CD8-positive, alpha-beta memory T cell (primary cell): ENCODE results near the gene QPRT. TPM values are rescaled to one million over a fixed set of nuclear protein-coding genes. Genes with fewer than 3 reads are reported as not detected.
"Not testable (repeated sequence)": the region's sequence is repeated elsewhere in the genome, so short reads cannot be mapped to it uniquely, and the experiment has no call there.

Experiments
- CTCF ChIA-PET: fragments of 350-600 bp; sonication (Branson Sonifier 250); formaldehyde crosslinking; loops from one replicate; lab custom pipeline; 2021; ENCODE audit warnings: antibody characterized with exemption; lab: Charles Lee
- POLR2A ChIA-PET: fragments of 350-600 bp; sonication (Branson Sonifier 250); formaldehyde crosslinking; loops from one replicate; lab custom pipeline; 2021; ENCODE audit warnings: antibody characterized with exemption; lab: Charles Lee
- DNase-seq, 5 donors: peaks; one replicate each; pipeline versions ENCODE4 v3.0.0 to v3.0.0-alpha.2; 2020 to 2022; ENCODE audit warnings: mixed read lengths in 1 of 5
- H3K27ac ChIP-seq: one replicate; pipeline ENCODE4 v1.7.0; 2013; ENCODE audit warnings: low read depth, mild to moderate bottlenecking, low read length, moderate library complexity
- H3K27me3 ChIP-seq: 2 replicates; pipeline ENCODE4 v1.7.0; 2013; ENCODE audit warnings: low read length, mild to moderate bottlenecking; ENCODE audit not compliant: insufficient read depth, poor library complexity, severe bottlenecking
- H3K36me3 ChIP-seq: 2 replicates; pipeline ENCODE4 v1.7.0; 2013; ENCODE audit warnings: mild to moderate bottlenecking, low read length, moderate library complexity; ENCODE audit not compliant: insufficient read depth
- H3K4me1 ChIP-seq: 2 replicates; pipeline ENCODE4 v1.7.0; 2013; ENCODE audit warnings: mild to moderate bottlenecking, low read length, moderate library complexity; ENCODE audit not compliant: insufficient read depth
- H3K4me3 ChIP-seq: 2 replicates; pipeline ENCODE4 v1.7.0; 2013; ENCODE audit warnings: mild to moderate bottlenecking, low read length
- H3K9me3 ChIP-seq: 2 replicates; pipeline ENCODE4 v1.7.0; 2013; ENCODE audit warnings: mild to moderate bottlenecking, low read length
- H3K27ac Mint-ChIP-seq, 8 donors: one replicate each; pipeline ENCODE4 v1.8.0; 2020 to 2021; ENCODE audit warnings: mixed read lengths in 8 of 8, mild to moderate bottlenecking in 6 of 8, inconsistent platforms in 3 of 8, moderate library complexity in 3 of 8
- H3K27me3 Mint-ChIP-seq, 2 donors: one replicate each; pipeline ENCODE4 v1.8.0; 2020 to 2021; ENCODE audit warnings: mixed read lengths in 2 of 2, mild to moderate bottlenecking in 1 of 2, moderate library complexity in 1 of 2
- H3K36me3 Mint-ChIP-seq, 3 donors: one replicate each; pipeline ENCODE4 v1.8.0; 2020 to 2021; ENCODE audit warnings: mixed read lengths in 3 of 3, inconsistent platforms in 1 of 3, mild to moderate bottlenecking in 1 of 3
- H3K4me1 Mint-ChIP-seq, 3 donors: one replicate each; pipeline ENCODE4 v1.8.0; 2020 to 2021; ENCODE audit warnings: mixed read lengths in 3 of 3, inconsistent platforms in 1 of 3, mild to moderate bottlenecking in 1 of 3
- H3K4me3 Mint-ChIP-seq, 7 donors: one replicate each; pipeline ENCODE4 v1.8.0; 2020 to 2021; ENCODE audit warnings: mixed read lengths in 7 of 7, mild to moderate bottlenecking in 6 of 7, moderate library complexity in 4 of 7, inconsistent platforms in 2 of 7
- H3K9me3 Mint-ChIP-seq, 5 donors: one replicate each; pipeline ENCODE4 v1.8.0; 2020 to 2022; ENCODE audit warnings: mixed read lengths in 5 of 5, mild to moderate bottlenecking in 3 of 5, moderate library complexity in 2 of 5, inconsistent platforms in 1 of 5
- polyA plus RNA-seq: library from polyadenylated mRNA; unstranded; fragments of 300-500 nt; fragmentation: Illumina TruSeq; gene quantifications from one replicate; pipeline ENCODE4 v1.2.3, GENCODE V29; 2021
- total RNA-seq, 2 experiments: library from RNA; stranded (reverse); gene quantifications; one replicate each; pipeline ENCODE4 v1.2.3, GENCODE V29; 2021

QPRT gene
- total and polyA plus RNA-seq, 3 experiments from 2014 or later, result 0.74 to 3.5 (median 3.0) TPM

DNA sequence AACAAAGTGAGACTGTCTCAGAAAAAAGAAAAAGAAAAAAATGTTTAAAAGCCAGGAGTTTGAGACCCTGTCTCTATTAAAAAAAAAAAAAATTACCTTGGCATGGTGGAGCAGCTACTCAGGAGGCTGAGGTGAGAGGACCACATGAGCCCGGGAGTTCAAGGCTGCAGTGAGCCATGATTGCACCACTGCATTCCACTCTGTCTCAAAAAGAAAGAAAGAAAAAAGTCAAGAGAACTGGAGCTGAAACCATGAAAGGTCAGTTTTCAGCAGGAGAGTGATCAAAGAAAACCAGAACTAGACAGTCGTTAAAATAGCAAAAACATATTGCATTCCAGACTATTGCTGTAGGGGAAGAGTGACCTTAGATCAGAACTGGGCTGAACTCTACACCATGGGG is 8.8 kb downstream of the QPRT start:
- Histone ChIP-seq H3K4me1 (peaks cover 13% of the 10 kb centered on the region), H3K4me3 (no peak overlapping the region), H3K27me3 (no peaks in the 10 kb centered on the region), H3K9me3 (no peaks in the 10 kb centered on the region), H3K27ac (no peak overlapping the region), H3K36me3 (no peaks in the 10 kb centered on the region)
- no peak for DNase-seq
- H3K9me3 Mint-ChIP-seq, result no peaks in the 10 kb centered on the region
- peaks cover 5 to 12% (median 9%) of the 10 kb centered on the region in 3 donors for H3K4me1 Mint-ChIP-seq
- ChIA-PET CTCF (interaction anchor here (2.2 kb wide), 1 partner anchor 161 kb away, joined by 8 read pairs; no protein-coding TSS in a partner anchor), POLR2A (no interaction called here)
- H3K36me3 Mint-ChIP-seq, result no peaks in the 10 kb centered on the region
- peaks cover 0 to 4% of the 10 kb centered on the region in 2 donors for H3K27me3 Mint-ChIP-seq
- no peak overlapping the region for H3K4me3 Mint-ChIP-seq
- H3K27ac Mint-ChIP-seq, result no peak overlapping the region

DNA sequence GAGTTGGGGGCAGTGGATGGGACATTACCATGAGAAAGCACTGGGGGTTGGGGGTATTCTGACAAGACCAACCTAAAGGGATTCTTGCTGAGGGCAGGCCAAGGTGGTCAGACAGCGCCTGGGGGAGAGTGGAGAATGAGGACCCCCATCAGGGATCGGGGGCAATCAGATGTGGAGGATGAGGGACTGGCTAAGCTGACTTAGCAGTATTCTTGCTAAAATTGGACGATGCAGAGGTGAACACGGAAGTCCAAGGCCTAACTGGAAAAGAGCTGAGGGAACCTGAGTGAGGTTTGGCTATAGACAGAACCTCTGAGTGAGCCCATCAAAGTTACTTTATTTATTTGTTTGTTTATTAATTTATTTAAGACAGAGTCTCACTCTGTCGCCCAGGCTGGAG is 9.2 kb downstream of the QPRT start:
- POLR2A ChIA-PET, result interaction anchor here (0.6 kb wide), 1 partner anchor 12 kb away, joined by 3 read pairs; no protein-coding TSS in a partner anchor
- H3K27ac Mint-ChIP-seq, result no peak overlapping the region

DNA sequence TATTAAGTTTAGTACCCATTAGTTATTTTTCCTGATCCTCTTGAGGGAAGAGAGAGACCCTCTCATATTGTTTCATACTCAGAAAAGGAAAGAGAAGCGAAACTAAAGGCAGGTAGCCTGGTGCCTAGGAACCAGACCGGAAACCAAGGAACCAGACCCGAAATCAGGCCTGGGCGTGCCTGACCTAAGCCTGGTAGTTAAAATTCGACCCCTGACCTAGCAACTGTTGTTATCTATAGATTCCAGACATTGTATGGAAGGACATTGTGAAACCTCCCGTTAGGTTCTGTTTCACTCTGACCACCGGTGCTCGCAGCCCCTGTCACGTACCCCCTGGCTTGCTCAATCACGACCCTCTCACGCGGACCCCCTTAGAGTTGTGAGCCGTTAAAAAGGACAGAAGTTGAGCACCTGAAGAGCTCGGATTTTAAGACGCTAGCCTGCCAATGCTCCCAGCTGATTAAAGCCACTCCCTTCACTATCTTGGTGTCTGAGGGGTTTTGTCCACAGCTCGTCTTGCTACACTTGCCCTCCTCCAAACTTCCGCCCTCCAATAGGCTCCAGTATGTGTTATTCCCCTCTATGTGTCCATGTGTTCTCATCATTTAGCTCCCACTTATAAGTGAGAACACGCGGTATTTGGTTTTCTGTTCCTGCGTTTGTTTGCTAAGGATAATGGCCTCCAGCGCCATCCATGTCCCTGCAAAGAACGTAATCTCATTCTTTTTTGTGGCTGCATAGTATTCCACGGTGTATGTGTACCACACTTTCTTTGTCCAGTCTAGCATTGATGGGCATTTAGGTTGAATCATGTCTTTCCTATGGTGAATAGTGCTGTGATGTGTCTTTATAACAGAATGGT is 10.7 kb downstream of the QPRT start:
- H3K36me3 ChIP-seq, H3K27ac ChIP-seq, H3K9me3 ChIP-seq, H3K4me3 ChIP-seq, H3K4me3 Mint-ChIP-seq, H3K27me3 Mint-ChIP-seq, H3K9me3 Mint-ChIP-seq, H3K36me3 Mint-ChIP-seq, POLR2A ChIA-PET, H3K27me3 ChIP-seq, DNase-seq: not testable (repeated sequence)
- CTCF ChIA-PET, result interaction anchor here (1.2 to 1.7 kb wide), 3 partner anchors 127 to 328 kb away, joined by 3 to 5 read pairs (median 4); no protein-coding TSS in a partner anchor
- H3K4me1 ChIP-seq, result peaks cover 13% of the 10 kb centered on the region
- Mint-ChIP-seq H3K4me1 (peaks cover 5 to 12% (median 9%) of the 10 kb centered on the region in 3 donors), H3K27ac (peak overlapping the region in 2 of 8 donors; percentile 42 to 44)

More for the DNA sequence above, 9.2 kb downstream of the QPRT start:
- H3K9me3 ChIP-seq, result no peaks in the 10 kb centered on the region
- Mint-ChIP-seq H3K4me3 (no peak overlapping the region), H3K27me3 (peaks cover 0 to 4% of the 10 kb centered on the region in 2 donors), H3K36me3 (no peaks in the 10 kb centered on the region), H3K9me3 (no peaks in the 10 kb centered on the region), H3K4me1 (peaks cover 5 to 12% (median 9%) of the 10 kb centered on the region in 3 donors)
- H3K4me3 ChIP-seq, result no peak overlapping the region
- CTCF ChIA-PET, result interaction anchor here (2.2 kb wide), 1 partner anchor 160 kb away, joined by 8 read pairs; no protein-coding TSS in a partner anchor
- no peak overlapping the region for H3K27ac ChIP-seq
- no peaks in the 10 kb centered on the region for H3K27me3 ChIP-seq
- no peak for DNase-seq
- H3K36me3 ChIP-seq, result no peaks in the 10 kb centered on the region
- peaks cover 13% of the 10 kb centered on the region for H3K4me1 ChIP-seq

DNA sequence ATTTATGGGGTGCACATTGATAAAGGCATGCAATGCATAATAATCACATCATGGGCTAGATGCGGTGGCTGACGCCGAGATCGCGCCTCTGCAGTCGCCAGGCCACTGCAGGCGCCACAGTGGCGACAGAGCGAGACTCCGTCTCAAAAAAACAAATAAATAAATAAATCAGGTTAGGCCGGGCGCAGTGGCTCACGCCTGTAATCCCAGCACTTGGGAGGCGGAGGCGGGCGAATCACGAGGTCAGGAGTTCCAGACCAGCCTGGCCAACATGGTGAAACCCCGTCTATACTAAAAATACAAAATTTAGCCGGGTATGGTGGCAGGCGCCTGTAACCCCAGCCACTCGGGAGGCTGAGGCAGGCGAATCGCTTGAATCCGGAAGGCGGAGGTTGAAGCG is 13.6 kb downstream of the QPRT start:
- H3K27ac Mint-ChIP-seq, POLR2A ChIA-PET: not testable (repeated sequence)

DNA sequence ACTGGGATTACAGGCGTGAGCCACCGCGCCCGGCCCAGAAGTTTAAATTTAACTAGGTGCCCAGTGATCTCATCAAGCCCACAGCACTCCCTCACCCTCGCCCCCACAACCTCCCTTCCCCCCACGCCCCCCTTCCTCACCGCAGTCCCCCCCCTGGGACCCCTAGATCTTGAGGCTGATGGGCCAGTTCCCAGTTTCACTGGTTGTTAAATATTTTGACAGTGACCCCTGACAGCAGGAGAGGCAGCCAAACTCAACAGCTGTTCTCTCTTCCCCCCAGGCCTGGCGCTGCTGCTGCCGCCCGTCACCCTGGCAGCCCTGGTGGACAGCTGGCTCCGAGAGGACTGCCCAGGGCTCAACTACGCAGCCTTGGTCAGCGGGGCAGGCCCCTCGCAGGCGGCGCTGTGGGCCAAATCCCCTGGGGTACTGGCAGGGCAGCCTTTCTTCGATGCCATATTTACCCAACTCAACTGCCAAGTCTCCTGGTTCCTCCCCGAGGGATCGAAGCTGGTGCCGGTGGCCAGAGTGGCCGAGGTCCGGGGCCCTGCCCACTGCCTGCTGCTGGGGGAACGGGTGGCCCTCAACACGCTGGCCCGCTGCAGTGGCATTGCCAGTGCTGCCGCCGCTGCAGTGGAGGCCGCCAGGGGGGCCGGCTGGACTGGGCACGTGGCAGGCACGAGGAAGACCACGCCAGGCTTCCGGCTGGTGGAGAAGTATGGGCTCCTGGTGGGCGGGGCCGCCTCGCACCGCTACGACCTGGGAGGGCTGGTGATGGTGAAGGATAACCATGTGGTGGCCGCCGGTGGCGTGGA is 15.6 kb downstream of the QPRT start:
- Mint-ChIP-seq H3K36me3 (no peaks in the 10 kb centered on the region), H3K9me3 (no peaks in the 10 kb centered on the region), H3K4me3 (no peak overlapping the region), H3K27ac (no peak overlapping the region), H3K27me3 (peaks cover 0 to 2% of the 10 kb centered on the region in 2 donors), H3K4me1 (peaks cover 6 to 11% (median 10%) of the 10 kb centered on the region in 3 donors)
- no peak for DNase-seq
- CTCF ChIA-PET, result interaction anchor here (0.7 to 1.3 kb wide), 4 partner anchors 50 to 302 kb away, joined by 3 read pairs; partner anchors contain the start of gene MVP
- POLR2A ChIA-PET, result interaction anchor here (0.6 kb wide), 1 partner anchor 123 kb away, joined by 4 read pairs; no protein-coding TSS in a partner anchor
- Histone ChIP-seq H3K27me3 (no peaks in the 10 kb centered on the region), H3K4me3 (no peak overlapping the region), H3K4me1 (peaks cover 5% of the 10 kb centered on the region), H3K36me3 (no peaks in the 10 kb centered on the region), H3K27ac (no peak overlapping the region), H3K9me3 (no peaks in the 10 kb centered on the region)

More for the DNA sequence above, 13.6 kb downstream of the QPRT start:
- not testable (repeated sequence) for H3K27me3 Mint-ChIP-seq, H3K27me3 ChIP-seq, H3K36me3 Mint-ChIP-seq, H3K27ac ChIP-seq, H3K9me3 Mint-ChIP-seq, DNase-seq, H3K4me3 Mint-ChIP-seq, H3K4me1 Mint-ChIP-seq, H3K4me3 ChIP-seq, H3K4me1 ChIP-seq, H3K9me3 ChIP-seq, H3K36me3 ChIP-seq
- CTCF ChIA-PET, result interaction anchor here (1.3 to 2.5 kb wide), 7 partner anchors 13 to 330 kb away, joined by 3 to 14 read pairs (median 5); partner anchors contain the start of genes C16orf92 and KIF22

DNA sequence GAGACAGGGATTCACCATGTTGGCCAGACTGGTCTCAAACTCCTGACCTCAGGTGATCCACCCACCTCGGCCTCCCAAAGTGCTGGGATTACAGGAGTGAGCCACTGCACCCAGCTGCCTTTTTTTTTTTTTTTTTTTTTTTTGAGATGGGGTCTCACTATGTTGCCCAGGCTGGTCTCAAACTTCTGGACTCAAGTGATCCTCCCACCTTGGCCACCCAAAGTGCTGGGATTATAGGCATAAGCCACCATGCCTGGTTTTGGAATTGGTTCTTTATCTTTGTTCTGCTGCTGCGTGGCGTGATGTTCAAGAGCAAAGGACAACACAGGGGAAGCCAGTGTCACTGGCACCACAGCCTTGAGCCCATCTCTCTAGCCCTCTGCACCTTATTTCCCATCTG is 16.7 kb downstream of the QPRT start:
- CTCF ChIA-PET, result interaction anchor here (0.9 to 2.2 kb wide), 4 partner anchors 33 to 153 kb away, joined by 3 to 8 read pairs (median 4); partner anchors contain the start of gene MVP
- not testable (repeated sequence) for H3K4me3 ChIP-seq, H3K27ac Mint-ChIP-seq, H3K4me1 ChIP-seq, H3K27me3 ChIP-seq, H3K36me3 ChIP-seq, H3K27me3 Mint-ChIP-seq, H3K9me3 Mint-ChIP-seq, H3K27ac ChIP-seq, H3K36me3 Mint-ChIP-seq, H3K4me3 Mint-ChIP-seq, H3K9me3 ChIP-seq, DNase-seq
- POLR2A ChIA-PET, result interaction anchor here (0.7 kb wide), 1 partner anchor 17 kb away, joined by 8 read pairs; the partner anchor contains the start of gene QPRT
- peaks cover 12 to 15% (median 14%) of the 10 kb centered on the region in 3 donors for H3K4me1 Mint-ChIP-seq

DNA sequence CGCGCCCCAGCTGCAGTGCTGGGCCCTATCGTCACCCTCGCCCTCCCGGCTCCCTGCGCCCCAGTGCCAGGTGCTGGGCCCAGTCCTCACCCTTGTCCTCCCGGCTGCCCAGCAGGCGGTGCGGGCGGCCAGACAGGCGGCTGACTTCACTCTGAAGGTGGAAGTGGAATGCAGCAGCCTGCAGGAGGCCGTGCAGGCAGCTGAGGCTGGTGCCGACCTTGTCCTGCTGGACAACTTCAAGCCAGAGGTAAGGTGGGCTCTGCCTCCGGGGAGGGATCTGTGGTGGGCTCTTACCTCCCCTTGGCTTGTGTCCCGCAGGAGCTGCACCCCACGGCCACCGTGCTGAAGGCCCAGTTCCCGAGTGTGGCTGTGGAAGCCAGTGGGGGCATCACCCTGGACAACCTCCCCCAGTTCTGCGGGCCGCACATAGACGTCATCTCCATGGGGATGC is 17.9 kb downstream of the QPRT start:
- no peak overlapping the region for H3K27ac Mint-ChIP-seq
- H3K27me3 Mint-ChIP-seq, result no peaks in the 10 kb centered on the region
- no peak overlapping the region for H3K27ac ChIP-seq
- no peak overlapping the region for H3K4me3 ChIP-seq
- no peaks in the 10 kb centered on the region for H3K9me3 Mint-ChIP-seq
- CTCF ChIA-PET, result interaction anchor here (0.7 to 2.2 kb wide), 4 partner anchors 32 to 151 kb away, joined by 3 to 8 read pairs (median 4); partner anchors contain the start of gene PAGR1
- H3K27me3 ChIP-seq, result no peaks in the 10 kb centered on the region
- POLR2A ChIA-PET, result no interaction called here
- H3K36me3 ChIP-seq, result no peaks in the 10 kb centered on the region
- H3K9me3 ChIP-seq, result no peaks in the 10 kb centered on the region
- peaks cover 18 to 22% (median 22%) of the 10 kb centered on the region in 3 donors for H3K4me1 Mint-ChIP-seq
- DNase-seq, result no peak
- H3K4me3 Mint-ChIP-seq, result no peak overlapping the region
- peaks cover 16% of the 10 kb centered on the region for H3K4me1 ChIP-seq
- H3K36me3 Mint-ChIP-seq, result no peaks in the 10 kb centered on the region
